AG10803 (cell line): ENCODE data around the gene ZNF586.
A peak's percentile ranks its signal among the peaks of the same experiment; 100 is the strongest.

Source experiments
- DNase-seq: peaks from one replicate; pipeline ENCODE4 v3.0.0; 2010; ENCODE audit warnings: low read depth
- H3K4me3 ChIP-seq: 2 replicates; pipeline ENCODE4 v1.5.1; 2011; ENCODE audit warnings: mild to moderate bottlenecking, low read length, control low read depth
- TF ChIP-seq, protein P1 (sequence below): conservative IDR thresholded peaks from 2 replicates; pipeline ENCODE4 v1.5.1; 2011; ENCODE audit warnings: mild to moderate bottlenecking, low read length, control low read depth, inconsistent platforms

ZNF586 gene

DNA sequence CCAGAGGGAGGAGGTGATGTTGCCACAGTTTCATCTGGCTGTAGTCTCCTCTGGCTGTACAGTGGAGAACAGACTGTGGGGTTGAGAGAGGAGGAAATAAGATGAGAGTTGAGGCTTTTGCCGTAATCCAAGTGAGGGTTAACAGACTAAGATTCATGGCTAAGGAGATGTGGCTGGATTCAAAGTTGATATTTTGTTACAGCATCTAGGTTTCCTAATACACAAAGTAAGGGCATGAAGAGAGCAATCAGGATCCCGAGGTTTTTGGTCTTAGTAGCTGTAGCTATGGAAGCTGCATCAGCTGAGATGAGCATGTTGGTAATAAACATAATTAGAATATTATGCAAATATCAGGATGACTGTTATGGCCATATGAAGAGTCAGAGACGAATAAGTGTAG is 21.4 kb upstream of the ZNF586 start:
- TF ChIP-seq, protein P1, sequence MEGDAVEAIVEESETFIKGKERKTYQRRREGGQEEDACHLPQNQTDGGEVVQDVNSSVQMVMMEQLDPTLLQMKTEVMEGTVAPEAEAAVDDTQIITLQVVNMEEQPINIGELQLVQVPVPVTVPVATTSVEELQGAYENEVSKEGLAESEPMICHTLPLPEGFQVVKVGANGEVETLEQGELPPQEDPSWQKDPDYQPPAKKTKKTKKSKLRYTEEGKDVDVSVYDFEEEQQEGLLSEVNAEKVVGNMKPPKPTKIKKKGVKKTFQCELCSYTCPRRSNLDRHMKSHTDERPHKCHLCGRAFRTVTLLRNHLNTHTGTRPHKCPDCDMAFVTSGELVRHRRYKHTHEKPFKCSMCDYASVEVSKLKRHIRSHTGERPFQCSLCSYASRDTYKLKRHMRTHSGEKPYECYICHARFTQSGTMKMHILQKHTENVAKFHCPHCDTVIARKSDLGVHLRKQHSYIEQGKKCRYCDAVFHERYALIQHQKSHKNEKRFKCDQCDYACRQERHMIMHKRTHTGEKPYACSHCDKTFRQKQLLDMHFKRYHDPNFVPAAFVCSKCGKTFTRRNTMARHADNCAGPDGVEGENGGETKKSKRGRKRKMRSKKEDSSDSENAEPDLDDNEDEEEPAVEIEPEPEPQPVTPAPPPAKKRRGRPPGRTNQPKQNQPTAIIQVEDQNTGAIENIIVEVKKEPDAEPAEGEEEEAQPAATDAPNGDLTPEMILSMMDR = no peak
- peak overlapping the region; percentile 96 for H3K4me3 ChIP-seq
- no peak for DNase-seq

DNA sequence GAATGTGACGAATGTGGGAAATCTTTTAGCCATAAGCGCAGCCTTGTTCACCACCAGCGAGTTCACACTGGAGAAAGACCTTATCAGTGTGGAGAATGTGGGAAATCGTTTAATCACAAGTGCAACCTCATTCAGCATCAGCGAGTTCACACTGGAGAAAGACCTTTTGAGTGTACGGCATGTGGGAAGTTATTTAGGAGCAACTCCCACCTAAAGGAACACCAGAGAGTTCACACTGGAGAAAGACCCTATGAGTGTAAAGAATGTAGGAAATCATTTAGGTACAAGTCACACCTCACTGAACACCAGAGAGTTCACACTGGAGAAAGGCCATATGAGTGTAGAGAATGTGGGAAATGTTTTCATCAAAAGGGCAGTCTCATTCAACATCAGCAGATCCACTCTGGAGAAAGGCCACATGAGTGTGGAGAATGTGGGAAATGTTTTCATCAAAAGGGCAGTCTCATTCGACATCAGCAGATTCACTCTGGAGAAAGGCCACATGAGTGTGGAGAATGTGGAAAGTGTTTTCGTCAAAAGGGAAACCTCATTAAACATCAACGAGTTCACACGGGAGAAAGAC is 15.3 kb upstream of the ZNF586 start:
- no peak for DNase-seq
- TF ChIP-seq, protein P1 = no peak
- no peak overlapping the region for H3K4me3 ChIP-seq

DNA sequence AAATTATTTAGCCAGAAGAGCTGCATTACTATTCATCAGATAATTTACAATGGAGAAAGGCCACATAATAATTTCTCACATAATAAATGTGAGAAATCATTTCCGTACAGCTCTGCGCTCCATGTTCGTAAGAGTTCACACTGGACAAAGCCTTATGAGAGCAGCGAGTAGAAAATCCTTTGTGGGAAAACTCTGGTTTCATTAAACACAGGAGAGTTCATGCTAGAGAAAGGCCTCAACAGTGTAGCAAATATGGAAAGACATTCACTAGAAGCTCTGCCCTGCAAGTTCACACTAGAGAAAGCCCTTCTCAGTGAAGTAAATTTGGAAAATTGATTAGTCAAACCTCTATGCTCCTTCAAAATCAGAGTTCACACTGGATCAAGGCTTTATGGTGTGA is 14.4 kb upstream of the ZNF586 start:
- no peak for DNase-seq
- TF ChIP-seq, protein P1 = no peak
- no peak overlapping the region for H3K4me3 ChIP-seq

DNA sequence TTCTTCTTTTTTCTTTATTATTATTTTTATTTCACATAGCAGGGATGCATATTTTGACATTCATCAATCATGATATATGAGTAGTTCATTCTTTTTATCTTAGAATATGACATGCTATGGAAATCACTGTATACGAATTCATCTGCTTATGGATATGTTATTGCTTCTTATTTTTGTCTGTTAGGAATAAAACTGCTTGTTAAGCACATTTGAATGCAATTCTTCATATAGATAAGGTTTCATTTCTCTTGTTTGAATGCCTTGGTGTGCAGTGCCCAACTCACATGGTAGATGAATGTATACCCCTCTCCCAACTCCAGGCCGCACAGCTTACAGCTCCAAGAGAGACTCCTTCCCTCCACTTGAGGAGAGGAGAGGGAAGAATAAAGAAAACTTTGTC is 11.5 kb upstream of the ZNF586 start:
- no peak overlapping the region for H3K4me3 ChIP-seq
- TF ChIP-seq, protein P1 = no peak
- no peak for DNase-seq

DNA sequence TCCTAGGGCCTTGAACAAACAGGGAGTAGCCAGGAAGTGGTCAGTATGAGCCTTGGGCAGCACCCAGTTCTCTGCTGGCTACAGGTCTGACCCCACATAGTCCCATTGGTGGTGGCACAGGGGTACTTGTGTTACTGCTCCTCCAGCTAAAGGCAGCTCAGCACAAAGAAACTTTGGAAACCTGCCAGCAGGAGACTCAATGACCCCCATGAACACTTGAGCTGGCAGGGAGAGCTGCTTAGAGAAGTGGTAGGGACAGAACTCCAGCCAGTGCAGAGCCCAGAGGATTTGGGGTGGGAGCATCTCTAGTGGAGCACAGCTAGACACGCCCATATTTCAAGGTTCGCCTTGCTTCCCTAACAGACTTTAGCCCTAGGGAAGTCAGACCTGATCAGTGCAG is 10.4 kb upstream of the ZNF586 start:
- TF ChIP-seq, protein P1 = no peak
- no peak for DNase-seq
- no peak overlapping the region for H3K4me3 ChIP-seq

DNA sequence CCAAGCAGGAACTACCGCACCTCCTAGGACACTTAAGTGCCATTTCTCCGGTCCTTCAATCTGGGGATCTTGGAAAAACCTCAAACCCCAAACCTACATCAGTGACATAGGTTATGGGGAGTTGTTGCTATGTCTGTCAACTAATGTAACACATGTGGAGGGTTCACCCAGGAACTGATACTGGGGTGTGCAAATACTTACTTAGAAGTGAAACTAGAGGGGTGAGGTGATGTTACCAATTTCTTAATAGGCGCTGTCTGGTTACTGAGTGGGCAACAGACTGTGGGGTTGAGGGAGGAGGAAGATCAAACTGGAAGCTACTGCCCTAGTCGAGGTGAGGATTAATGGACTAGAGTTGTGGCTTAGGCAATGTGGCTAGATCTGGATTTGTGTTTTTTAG is 1.9 kb downstream of the ZNF586 start:
- no peak overlapping the region for H3K4me3 ChIP-seq
- DNase-seq = no peak
- TF ChIP-seq, protein P1 = no peak

DNA sequence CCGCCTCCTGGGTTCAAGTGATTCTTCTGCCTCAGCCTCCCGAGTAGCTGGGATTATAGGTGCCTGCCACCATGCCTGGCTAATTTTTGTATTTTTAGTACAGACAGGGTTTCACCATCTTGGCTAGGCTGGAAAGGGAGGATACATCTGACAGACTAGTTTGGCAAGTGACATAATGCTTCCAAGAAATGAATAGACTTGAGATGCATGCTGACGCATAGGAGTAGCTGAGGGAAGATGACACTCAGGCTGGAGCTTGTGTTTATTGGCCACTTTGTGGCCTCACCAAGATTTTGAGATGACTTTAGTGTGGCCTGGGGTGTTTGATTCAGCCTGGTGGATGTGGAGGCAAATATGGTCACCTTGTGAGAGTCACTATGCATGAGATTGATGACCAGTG is 4.0 kb downstream of the ZNF586 start:
- TF ChIP-seq, protein P1 = no peak
- DNase-seq = no peak
- H3K4me3 ChIP-seq = no peak overlapping the region
